Measurements from ENCODE around the gene SULT6B1.
"Not testable (repeated sequence)": the region's sequence is repeated elsewhere in the genome, so short reads cannot be mapped to it uniquely, and the experiment has no call there.

SULT6B1 gene

DNA sequence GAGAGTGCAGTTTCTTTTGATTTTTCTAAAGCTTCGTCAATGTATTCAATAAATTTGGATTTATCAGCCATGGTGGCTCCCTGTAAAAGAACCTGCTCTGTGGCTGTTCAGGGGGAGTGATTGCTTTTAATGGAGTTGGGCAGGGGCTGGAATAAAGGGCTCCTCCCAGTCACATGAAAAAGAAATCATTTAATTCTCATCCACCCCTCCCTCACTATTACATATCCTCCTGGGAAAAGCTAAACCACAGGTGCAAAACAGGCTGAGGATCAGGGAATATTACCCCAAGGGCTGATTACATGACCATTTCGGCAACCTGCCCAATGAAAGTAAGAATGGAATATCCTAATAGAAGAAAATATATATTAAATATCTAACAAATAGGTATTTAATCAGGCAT, at the start of gene SULT6B1:
SULT6B1 (minus strand) TSS at position 101 of the 400 bp plus-strand sequence; CDS start at position 71, 30 bp downstream.
- no peak for DNase-seq

GRCh38 chr2:37232131-37232933, 43.9 kb upstream of the SULT6B1 start:
- DNase-seq, result no peak

DNA sequence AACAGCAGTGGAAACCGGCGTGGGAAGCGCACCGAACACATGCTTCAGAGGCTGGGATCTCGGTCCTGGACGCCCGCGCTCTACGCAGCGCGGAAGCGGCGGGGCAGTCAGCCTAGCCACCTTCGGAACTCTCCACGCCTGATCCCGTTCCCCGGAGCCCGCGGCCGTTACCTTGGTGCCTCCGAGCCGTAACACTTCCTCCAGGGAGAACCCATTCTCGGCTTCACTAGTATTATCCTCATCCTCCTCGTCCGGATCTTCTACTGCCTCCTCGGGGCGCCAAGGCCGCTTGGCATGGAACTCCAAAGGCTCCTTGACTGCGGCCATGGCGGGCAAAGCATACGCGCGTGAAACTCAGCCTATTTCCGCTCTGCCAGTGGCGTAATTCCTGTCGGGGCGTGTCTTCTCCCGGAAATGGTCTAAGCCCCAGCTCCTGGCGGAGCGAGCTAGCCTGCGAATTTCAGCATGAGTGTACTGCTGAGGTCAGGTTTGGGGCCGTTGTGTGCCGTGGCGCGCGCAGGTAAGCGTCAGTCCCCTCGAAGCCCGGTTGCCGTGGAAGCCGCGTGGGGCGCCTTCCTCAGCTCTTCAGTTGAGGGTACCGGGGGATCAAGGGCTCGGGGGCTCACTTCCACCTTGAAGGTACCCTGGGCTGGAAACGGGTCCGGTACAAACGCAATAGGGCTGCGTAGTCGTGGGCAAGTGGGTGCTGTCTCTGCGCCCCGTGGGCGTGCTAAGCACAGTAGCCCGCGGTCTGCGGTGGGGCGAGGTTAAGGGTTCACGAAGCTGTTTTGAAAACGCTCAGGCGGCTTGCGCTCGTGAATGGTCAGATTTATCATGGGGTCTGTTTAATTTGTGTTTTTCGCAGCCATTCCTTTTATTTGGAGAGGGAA, 43.0 kb upstream of the SULT6B1 start, which contains the start of the genes CEBPZ and NDUFAF7:
CEBPZ (minus strand) TSS at position 356 of the 890 bp plus-strand sequence; CDS start at position 327, 29 bp downstream.
NDUFAF7 (plus strand) TSS at position 418 of the 890 bp plus-strand sequence; CDS start at position 466, 48 bp downstream.
- peak; percentile 83 for DNase-seq

- DNase-seq, result no peak
Measured at GRCh38 chr2:37230581-37230980, 42.1 kb upstream of the SULT6B1 start.

GRCh38 chr2:37228788-37229187, 40.3 kb upstream of the SULT6B1 start:
- no peak for DNase-seq

DNA sequence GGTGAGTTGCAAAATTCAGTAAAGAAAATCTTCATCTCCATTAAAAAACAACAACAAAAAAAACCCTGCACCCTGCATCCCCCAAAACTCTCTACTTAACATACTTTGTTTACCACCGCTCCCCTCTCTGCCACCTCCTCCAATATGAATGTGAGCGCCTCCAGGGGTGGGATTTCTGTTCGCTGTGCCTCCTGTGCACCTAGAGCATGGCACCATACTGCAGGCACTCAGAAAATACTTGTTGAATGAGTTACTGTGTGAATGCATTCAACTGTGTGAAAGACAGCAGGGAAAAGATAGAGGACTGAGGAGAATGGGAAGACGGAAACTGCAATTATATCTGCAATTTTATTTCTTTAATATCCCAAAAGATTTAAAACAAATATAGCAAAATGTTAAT, 38.4 kb upstream of the SULT6B1 start:
- DNase-seq, result no peak

DNA sequence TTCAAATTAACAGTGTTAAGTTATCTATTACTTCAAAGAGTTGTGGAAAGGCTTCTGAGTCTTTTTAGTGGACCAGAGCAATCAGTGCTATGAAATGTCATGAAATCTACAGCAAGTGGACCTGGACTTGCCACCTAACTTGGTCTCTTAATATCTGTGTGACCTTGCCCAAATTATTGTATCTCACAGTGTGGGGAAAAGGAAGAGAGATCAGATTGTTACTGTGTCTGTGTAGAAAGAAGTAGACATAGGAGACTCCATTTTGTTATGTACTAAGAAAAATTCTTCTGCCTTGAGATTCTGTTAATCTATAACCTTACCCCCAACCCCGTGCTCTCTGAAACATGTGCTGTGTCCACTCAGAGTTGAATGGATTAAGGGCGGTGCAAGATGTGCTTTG, 36.7 kb upstream of the SULT6B1 start:
- not testable (repeated sequence) for DNase-seq

DNA sequence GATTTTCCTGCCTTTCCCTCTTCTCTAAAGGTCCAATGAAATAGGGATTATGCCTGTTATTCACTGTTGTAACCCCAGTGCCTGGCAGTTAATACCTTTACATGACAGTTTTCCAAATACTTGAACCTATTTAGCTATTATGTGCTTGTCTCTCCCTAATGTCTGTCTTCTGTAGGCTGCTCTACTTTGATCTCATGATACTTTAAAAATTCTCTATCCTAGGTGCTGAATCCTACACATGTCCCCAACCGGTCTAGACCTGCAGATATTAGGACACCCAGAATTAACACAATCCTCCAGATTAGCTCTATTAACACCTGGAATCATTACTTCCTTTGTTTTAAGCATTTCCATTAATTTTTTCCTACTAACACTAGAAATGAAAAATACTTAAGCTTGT, 35.6 kb upstream of the SULT6B1 start:
- no peak for DNase-seq

GRCh38 chr2:37223131-37223530, 34.7 kb upstream of the SULT6B1 start:
- DNase-seq, result no peak

DNA sequence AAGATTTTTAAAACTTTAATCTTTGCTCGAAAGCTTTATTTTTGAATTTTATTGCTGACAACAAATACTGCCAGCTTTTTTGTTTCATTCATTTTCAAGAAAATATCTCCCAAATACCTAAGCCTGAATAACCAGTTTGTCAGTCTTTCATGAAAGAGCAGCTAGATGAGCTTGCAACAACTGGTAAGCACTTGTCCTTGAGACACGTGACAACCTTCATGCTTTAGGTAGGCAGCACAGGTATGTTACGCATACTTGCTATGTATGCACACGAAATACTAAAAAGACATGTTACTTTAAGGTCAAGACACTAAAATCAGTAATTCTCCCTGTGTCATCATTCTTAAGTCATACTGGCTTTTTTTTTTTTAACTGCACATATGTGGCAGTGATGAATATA, 30.6 kb upstream of the SULT6B1 start:
- DNase-seq, result no peak

GRCh38 chr2:37215250-37215649, 26.8 kb upstream of the SULT6B1 start:
- DNase-seq, result no peak

DNA sequence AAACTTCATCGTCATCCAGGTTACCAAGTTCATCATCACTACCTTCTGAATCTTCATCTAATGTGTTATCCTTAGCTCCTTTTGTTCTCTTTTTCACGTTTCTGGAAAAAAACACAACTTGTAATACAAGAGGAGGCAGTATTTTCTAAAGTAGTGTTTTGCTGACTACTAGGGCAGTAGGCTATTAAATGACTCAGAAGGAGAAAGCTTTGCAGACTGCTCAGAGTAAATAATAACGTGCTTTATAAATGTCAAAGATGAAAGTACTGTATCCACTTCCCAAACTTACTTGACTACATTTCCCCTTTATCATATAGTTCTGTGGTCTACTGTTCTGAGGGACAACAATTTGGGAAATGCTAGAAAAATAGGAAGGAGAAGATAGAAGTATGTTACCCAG, 23.5 kb upstream of the SULT6B1 start:
- no peak for DNase-seq

DNA sequence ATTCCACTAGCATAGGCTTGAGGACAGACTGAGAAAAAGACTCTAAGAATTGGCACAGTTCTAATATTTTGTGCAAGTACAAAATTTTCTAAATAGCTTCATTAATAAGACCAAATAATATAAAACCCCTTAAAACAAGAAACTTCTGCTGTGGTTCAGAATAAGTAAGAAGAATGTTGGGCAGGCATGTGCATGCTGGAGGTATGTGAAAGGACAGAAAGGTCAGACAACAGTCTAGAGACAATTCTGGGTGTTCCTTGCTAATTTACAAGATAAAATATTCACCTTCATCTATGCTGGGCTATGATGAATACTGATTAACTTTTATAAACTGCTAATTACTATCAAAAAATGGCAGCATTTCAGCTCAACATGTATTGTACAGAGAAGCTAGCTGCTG, 22.7 kb upstream of the SULT6B1 start:
- DNase-seq, result no peak

DNA sequence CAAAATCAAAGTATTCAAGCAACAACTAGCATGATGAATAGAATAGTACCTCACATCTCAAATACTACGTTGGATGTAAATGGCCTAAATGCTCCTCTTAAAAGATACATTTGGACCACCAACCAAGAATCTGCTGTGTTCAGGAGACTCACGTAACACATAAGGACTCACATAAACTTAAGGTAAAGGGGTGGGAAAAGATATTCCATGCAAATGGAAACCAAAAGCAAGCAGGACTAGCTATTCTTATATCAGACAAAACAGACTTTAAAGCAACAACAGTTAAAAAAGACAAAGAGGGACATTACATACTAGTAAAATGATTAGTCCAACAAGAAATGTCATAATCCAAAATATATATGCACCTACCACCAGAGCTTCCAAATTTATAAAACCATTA, 18.3 kb upstream of the SULT6B1 start:
- not testable (repeated sequence) for DNase-seq

DNA sequence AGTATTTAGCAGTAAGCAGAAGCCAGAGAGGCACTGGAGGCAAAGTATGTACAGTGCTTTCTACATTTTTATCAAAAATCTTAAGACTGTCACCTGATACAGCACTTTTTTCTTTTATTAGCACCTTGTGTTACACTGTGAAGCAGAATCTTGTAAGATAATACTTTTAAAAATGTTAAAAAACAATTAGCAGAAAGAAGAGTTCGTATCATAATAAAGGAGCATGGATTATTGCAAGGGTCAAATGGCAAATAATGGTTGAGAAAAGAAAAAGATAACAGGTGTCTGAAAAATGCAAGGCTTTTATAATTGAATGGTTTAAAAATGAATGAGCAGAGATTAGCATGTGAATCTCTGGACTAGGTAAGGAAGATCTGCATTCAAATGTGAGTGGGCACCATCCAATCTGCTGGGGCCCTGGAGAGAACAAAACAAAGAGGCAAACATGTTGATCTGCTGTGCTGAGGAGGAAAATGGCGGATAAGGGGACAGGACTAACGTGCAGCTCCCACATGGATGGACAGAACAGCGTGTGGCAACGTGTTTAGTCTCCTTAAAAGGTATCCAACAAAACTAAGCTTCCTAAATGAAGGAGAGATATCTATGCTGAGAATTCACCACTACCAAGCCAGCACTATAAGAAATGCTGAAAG, 17.3 kb upstream of the SULT6B1 start:
- no peak for DNase-seq

DNA sequence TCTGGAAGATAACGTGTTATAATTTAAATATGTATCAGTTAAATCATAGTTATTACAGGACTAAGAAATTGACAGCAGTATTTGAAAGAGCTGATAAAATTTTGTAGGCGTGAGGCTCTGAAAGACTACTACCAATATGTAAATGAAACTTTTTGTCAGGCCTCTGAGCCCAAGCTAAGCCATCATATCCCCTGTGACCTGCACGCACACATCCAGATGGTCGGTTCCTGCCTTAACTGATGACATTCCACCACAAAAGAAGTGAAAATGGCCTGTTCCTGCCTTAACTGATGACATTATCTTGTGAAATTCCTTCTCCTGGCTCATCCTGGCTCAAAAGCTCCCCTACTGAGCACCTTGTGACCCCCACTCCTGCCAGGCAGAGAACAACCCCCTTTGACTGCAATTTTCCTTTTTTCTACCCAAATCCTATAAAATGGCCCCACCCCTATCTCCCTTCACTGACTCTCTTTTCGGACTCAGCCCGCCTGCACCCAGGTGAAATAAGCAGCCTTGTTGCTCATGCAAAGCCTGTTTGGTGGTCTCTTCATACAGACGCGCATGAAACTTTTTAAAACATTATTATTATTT, 16.7 kb upstream of the SULT6B1 start:
- DNase-seq, result not testable (repeated sequence)

GRCh38 chr2:37203708-37204107, 15.2 kb upstream of the SULT6B1 start:
- no peak for DNase-seq

- DNase-seq, result peak; percentile 49
Measured at GRCh38 chr2:37201766-37202165, 13.3 kb upstream of the SULT6B1 start.

- no peak for DNase-seq
Measured at GRCh38 chr2:37201208-37201607, 12.7 kb upstream of the SULT6B1 start.

DNA sequence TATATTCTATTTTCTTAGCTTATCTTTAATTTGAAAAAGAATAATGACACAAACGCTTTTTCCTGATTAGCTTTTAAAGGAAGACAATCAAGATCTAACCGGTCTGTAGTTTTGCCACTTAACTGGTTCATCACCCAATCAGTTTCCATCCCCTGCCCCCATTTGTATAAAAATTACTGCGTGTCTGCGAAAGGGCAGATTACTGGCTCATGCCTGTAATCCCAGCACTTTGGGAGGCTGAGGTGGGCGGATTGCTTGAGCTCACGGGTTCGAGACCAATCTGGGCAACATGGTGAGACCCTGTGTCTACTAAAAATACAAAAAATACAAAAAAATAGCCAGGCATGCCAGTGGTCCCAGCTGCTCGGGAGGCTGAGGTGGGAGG, 10.2 kb upstream of the SULT6B1 start:
- DNase-seq, result no peak

DNA sequence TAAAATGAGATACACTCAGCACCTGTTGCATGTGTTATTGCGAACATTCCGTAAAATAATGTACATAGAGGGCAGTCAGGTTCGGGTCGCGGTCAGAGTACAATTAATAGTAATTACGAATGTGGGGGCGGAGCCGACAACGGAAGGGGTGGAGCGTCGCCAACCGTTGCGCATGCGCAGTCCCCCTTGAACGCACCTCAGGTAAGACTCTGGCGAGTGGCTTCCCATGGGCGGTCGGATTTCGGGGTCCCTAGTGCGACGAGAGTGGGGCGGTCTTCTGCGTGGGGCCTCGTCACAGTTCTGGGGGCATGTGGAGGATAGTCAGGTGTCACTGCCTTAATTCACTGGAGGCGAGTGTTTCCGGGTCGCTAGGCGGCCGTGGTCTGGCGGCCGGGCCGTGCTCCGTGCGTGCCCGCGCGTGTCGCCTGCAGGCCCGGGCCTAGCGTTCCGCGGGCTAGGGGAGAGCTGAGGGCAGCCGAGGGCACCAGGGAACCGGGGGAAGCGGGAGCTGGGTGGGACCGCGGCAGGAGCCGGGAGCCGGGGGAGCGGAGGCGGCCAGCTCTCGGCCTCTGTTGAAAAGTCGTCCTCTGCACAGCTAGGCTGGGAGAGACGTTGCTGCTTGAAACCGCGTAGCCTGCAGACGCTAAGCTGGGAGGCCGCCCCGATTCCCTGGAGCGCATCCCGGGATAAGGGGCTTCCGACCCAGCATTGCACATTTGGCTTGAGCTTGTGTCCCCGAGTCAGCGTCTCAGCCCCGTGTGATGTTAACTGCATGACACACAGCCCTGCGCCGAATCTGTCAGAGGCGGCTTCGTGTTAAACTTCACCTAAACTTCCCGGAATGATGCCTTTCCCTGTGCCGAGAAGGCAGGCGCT, 8.1 kb upstream of the SULT6B1 start, which contains the start of gene CEBPZOS:
CEBPZOS (plus strand) TSS at position 177 of the 876 bp plus-strand sequence. CDS start 3,209 bp downstream, outside the sequence.
- DNase-seq, result peak; percentile 88

Measured in activated gamma-delta T cell treated with Interleukin-2 at 50 U/mL for 16 hours (primary cell).